H1 (cell line): Measurements from ENCODE around the gene ABCA13. TPM values are rescaled to one million over a fixed set of nuclear protein-coding genes. Genes with fewer than 3 reads are reported as not detected.

Source experiments
- CTCF ChIA-PET: fragments of 300-600 bp; sonication (Branson Sonifier 250); formaldehyde crosslinking; loops from one replicate; lab custom pipeline; 2021; ENCODE audit not compliant: partially characterized antibody; lab: Charles Lee
- POLR2A ChIA-PET: fragments of 300-600 bp; sonication (Branson Sonifier 250); formaldehyde crosslinking; loops from one replicate; lab custom pipeline; 2021; ENCODE audit warnings: inconsistent platforms; ENCODE audit not compliant: partially characterized antibody; lab: Charles Lee
- DNase-seq, 2 experiments: peaks; one replicate each; pipeline versions ENCODE4 v3.0.0 to v3.0.0-alpha.2; 2010 to 2022; ENCODE audit warnings: low spot score in 2 of 2, low read depth in 1 of 2, mixed read lengths in 1 of 2
- FAIRE-seq: peaks from 2 replicates; lab custom pipeline; 2011; peaks lifted over from hg19 to GRCh38; lab: Jason Lieb, UNC
- H2AFZ ChIP-seq: 2 replicates; pipeline ENCODE4 v1.8.1; 2012; ENCODE audit warnings: low read length, inconsistent platforms
- H2AK5ac ChIP-seq: 2 replicates; pipeline ENCODE4 v1.6.1; 2013; ENCODE audit warnings: low read depth, low read length
- H2BK120ac ChIP-seq: replicated peaks from 2 replicates; pipeline ENCODE3; 2013; ENCODE audit warnings: low read depth, low read length, inconsistent platforms
- H2BK12ac ChIP-seq: 2 replicates; pipeline ENCODE4 v1.6.1; 2013; ENCODE audit warnings: low read depth, low read length
- H2BK15ac ChIP-seq: 2 replicates; pipeline ENCODE4 v1.6.1; 2013; ENCODE audit warnings: low read length
- H2BK20ac ChIP-seq: 2 replicates; pipeline ENCODE4 v1.6.1; 2013; ENCODE audit warnings: low read length
- H2BK5ac ChIP-seq: 2 replicates; pipeline ENCODE4 v1.6.1; 2013; ENCODE audit warnings: low read depth, low read length
- H3K14ac ChIP-seq: 2 replicates; pipeline ENCODE4 v1.6.1; 2013; ENCODE audit warnings: inconsistent platforms; ENCODE audit not compliant: insufficient read length
- H3K18ac ChIP-seq: 2 replicates; pipeline ENCODE4 v1.6.1; 2013; ENCODE audit warnings: low read length; ENCODE audit errors: extremely low read depth
- H3K23ac ChIP-seq: 2 replicates; pipeline ENCODE4 v1.6.1; 2013; ENCODE audit warnings: inconsistent platforms; ENCODE audit not compliant: insufficient read length
- H3K23me2 ChIP-seq: 2 replicates; pipeline ENCODE4 v1.6.1; 2013; ENCODE audit warnings: low read depth, low read length
- H3K27ac ChIP-seq: 2 replicates; pipeline ENCODE4 v1.6.1; 2011; ENCODE audit warnings: low read depth, low read length, inconsistent platforms
- H3K27me3 ChIP-seq, 4 experiments: replicated peaks in 1 of 4; 1 replicate in 1 of 4; 2 replicates in 3 of 4; pipeline versions ENCODE4 v1.6.1 to v1.8.1; 2011 to 2013; ENCODE audit warnings: low read length in 3 of 4, mild to moderate bottlenecking in 3 of 4, inconsistent platforms in 2 of 4, mixed read lengths in 2 of 4, moderate library complexity in 1 of 4; ENCODE audit not compliant: control insufficient read depth in 3 of 4, insufficient read depth in 3 of 4; ENCODE audit errors: extremely low read depth in 1 of 4
- H3K36me3 ChIP-seq, 4 experiments: 2 replicates each; pipeline versions ENCODE4 v1.6.1 to v1.8.1; 2011 to 2013; ENCODE audit warnings: mild to moderate bottlenecking in 4 of 4, low read length in 3 of 4, moderate library complexity in 2 of 4, control low read depth in 1 of 4, inconsistent platforms in 1 of 4; ENCODE audit not compliant: insufficient read depth in 4 of 4, control insufficient read depth in 2 of 4
- H3K4ac ChIP-seq: replicated peaks from 2 replicates; pipeline ENCODE3; 2013; ENCODE audit warnings: low read length, low read depth, mixed read lengths, inconsistent platforms; ENCODE audit not compliant: insufficient read length
- H3K4me1 ChIP-seq, 4 experiments: replicated peaks in 1 of 4; 1 replicate in 1 of 4; 2 replicates in 3 of 4; pipeline versions ENCODE4 v1.6.1 to v1.8.1; 2011 to 2013; ENCODE audit warnings: low read length in 3 of 4, inconsistent platforms in 2 of 4, mixed read lengths in 1 of 4; ENCODE audit not compliant: insufficient read depth in 4 of 4, control insufficient read depth in 3 of 4
- H3K4me2 ChIP-seq, 2 experiments: 2 replicates each; pipeline versions ENCODE4 v1.6.1 to v1.8.1; 2011 to 2013; ENCODE audit warnings: low read depth in 2 of 2, low read length in 2 of 2, control low read depth in 1 of 2, inconsistent platforms in 1 of 2, mild to moderate bottlenecking in 1 of 2; ENCODE audit not compliant: insufficient read depth in 1 of 2
- H3K4me3 ChIP-seq, 4 experiments: fragments of 200-600, 300-600 bp in 1 of 4; sonication (generic), shearing (Covaris generic), sonication (Bioruptor Twin) in 1 of 4; 2 replicates each; pipeline versions ENCODE4 v1.5.1 to v1.8.1; 2011 to 2016; ENCODE audit warnings: low read length in 4 of 4, low read depth in 3 of 4, control low read depth in 2 of 4, inconsistent platforms in 2 of 4, mild to moderate bottlenecking in 2 of 4, mixed read lengths in 1 of 4, moderate library complexity in 1 of 4; ENCODE audit not compliant: insufficient read depth in 2 of 4; ENCODE audit errors: extremely low read depth in 1 of 4
- H3K56ac ChIP-seq: replicated peaks from 2 replicates; pipeline ENCODE3; 2013; ENCODE audit warnings: low read depth, mild to moderate bottlenecking, mixed read lengths, low read length, inconsistent platforms; ENCODE audit not compliant: insufficient read length
- H3K79me1 ChIP-seq: 2 replicates; pipeline ENCODE4 v1.6.1; 2013; ENCODE audit warnings: low read depth, low read length, control low read depth
- H3K79me2 ChIP-seq, 2 experiments: 2 replicates each; pipeline versions ENCODE4 v1.6.1 to v1.8.1; 2012 to 2013; ENCODE audit warnings: low read length in 2 of 2, mild to moderate bottlenecking in 2 of 2, inconsistent platforms in 1 of 2; ENCODE audit not compliant: insufficient read depth in 2 of 2, control insufficient read depth in 1 of 2
- H3K9ac ChIP-seq, 4 experiments: replicated peaks in 1 of 4; 1 replicate in 1 of 4; 2 replicates in 3 of 4; pipeline versions ENCODE4 v1.6.1 to v1.8.1; 2011 to 2013; ENCODE audit warnings: low read depth in 3 of 4, low read length in 3 of 4, control low read depth in 2 of 4, mild to moderate bottlenecking in 2 of 4, moderate library complexity in 2 of 4, inconsistent platforms in 1 of 4; ENCODE audit errors: extremely low read depth in 1 of 4
- H3K9me3 ChIP-seq, 2 experiments: 2 replicates each; pipeline versions ENCODE4 v1.6.1 to v1.8.1; 2012 to 2013; ENCODE audit warnings: mild to moderate bottlenecking in 2 of 2, moderate library complexity in 2 of 2, control low read depth in 1 of 2, inconsistent platforms in 1 of 2, low read depth in 1 of 2, low read length in 1 of 2, mixed read lengths in 1 of 2; ENCODE audit not compliant: insufficient read depth in 2 of 2
- H4K20me1 ChIP-seq, 2 experiments: replicated peaks in 1 of 2; 2 replicates each; pipeline versions ENCODE3 to v1.8.1; 2011 to 2013; ENCODE audit warnings: inconsistent platforms in 2 of 2, low read length in 2 of 2, mild to moderate bottlenecking in 1 of 2; ENCODE audit not compliant: insufficient read depth in 2 of 2, control insufficient read depth in 1 of 2
- H4K5ac ChIP-seq: 2 replicates; pipeline ENCODE4 v1.6.1; 2013; ENCODE audit warnings: low read length, low read depth, mixed read lengths, inconsistent platforms; ENCODE audit not compliant: insufficient read length
- H4K8ac ChIP-seq: 2 replicates; pipeline ENCODE4 v1.8.0; 2013; ENCODE audit warnings: mild to moderate bottlenecking, moderate library complexity, low read length, inconsistent platforms; ENCODE audit not compliant: insufficient read depth; ENCODE audit errors: extremely low read depth
- H4K91ac ChIP-seq: replicated peaks from 2 replicates; pipeline ENCODE3; 2013; ENCODE audit warnings: low read length, mixed read lengths, inconsistent platforms; ENCODE audit not compliant: insufficient read length
- ASH2L ChIP-seq: fragments of 200-600, 300-600 bp; sonication (generic); IDR thresholded peaks from one replicate; pipeline ENCODE4 v1.7.1; 2017; ENCODE audit warnings: low read length
- BACH1 ChIP-seq: IDR thresholded peaks from 2 replicates; pipeline ENCODE4 v1.6.1; 2012; ENCODE audit warnings: low read length, improper control_type of control experiment
- CHD2 ChIP-seq: IDR thresholded peaks from 2 replicates; pipeline ENCODE4 v1.6.1; 2012; ENCODE audit warnings: low read length, improper control_type of control experiment
- MAFK ChIP-seq: IDR thresholded peaks from 2 replicates; pipeline ENCODE4 v1.6.1; 2012; ENCODE audit warnings: low read depth, mild to moderate bottlenecking, improper control_type of control experiment, low read length
- MAX ChIP-seq: IDR thresholded peaks from 2 replicates; pipeline ENCODE4 v1.6.1; 2012; ENCODE audit warnings: inconsistent platforms
- PHF8 ChIP-seq: fragments of 200-600 bp; sonication (generic); conservative IDR thresholded peaks from 2 replicates; pipeline ENCODE4 v1.7.1; 2012; ENCODE audit warnings: low read depth, mild to moderate bottlenecking, inconsistent platforms, low read length, moderate library complexity
- RFX5 ChIP-seq: IDR thresholded peaks from 2 replicates; pipeline ENCODE4 v1.6.1; 2011; ENCODE audit warnings: low read depth, low read length, improper control_type of control experiment, borderline replicate concordance
- SP2 ChIP-seq: IDR thresholded peaks from 2 replicates; pipeline ENCODE4 v1.6.1; 2012; ENCODE audit warnings: mild to moderate bottlenecking, low read length, inconsistent platforms
- TAF7 ChIP-seq: optimal IDR thresholded peaks from 2 replicates; pipeline ENCODE3; 2011; ENCODE audit warnings: low read depth, mild to moderate bottlenecking, inconsistent platforms, low read length, moderate library complexity, borderline replicate concordance
- ZNF274 ChIP-seq: IDR thresholded peaks from 2 replicates; pipeline ENCODE4 v1.7.0; 2012; ENCODE audit warnings: low read length, borderline replicate concordance; ENCODE audit errors: extremely low read depth
- WGBS, 2 experiments: shearing (Covaris generic) in 1 of 2; methylation state at CpG; one replicate each; pipeline versions ENCODE4 v1.1.6 to v1.1.7; 2013 to 2015; ENCODE audit warnings: low lambda C conversion rate in 2 of 2, mixed read lengths in 2 of 2, inconsistent platforms in 1 of 2, low coverage in 1 of 2, missing lambda C conversion rate in 1 of 2; ENCODE audit not compliant: insufficient replicate concordance in 2 of 2, insufficient coverage in 1 of 2, insufficient read length in 1 of 2; ENCODE audit errors: extremely low coverage in 1 of 2, missing lambda C conversion rate in 1 of 2; 5-methylcytosine and 5-hydroxymethylcytosine counted together
- polyA plus RNA-seq, 7 experiments: library from polyadenylated mRNA; depleted of rRNA in 3 of 7; stranded (reverse) in 5 of 7; unstranded in 2 of 7; fragments of >200 nt in 5 of 7; fragments of 200-250 nt in 2 of 7; gene quantifications; 1 replicate in 5 of 7; 2 replicates in 1 of 7; 4 replicates in 1 of 7; pipeline versions ENCODE4 v1.2.1 to v1.2.3, GENCODE V29; 2011 to 2013; ENCODE audit warnings: missing spikeins in 2 of 7, mixed read lengths in 2 of 7
- total RNA-seq: library from RNA; stranded (reverse); fragmentation: NEBNext Ultra II Directional; extraction: Animal tissue kit (Norgen Biotek cat#: 25700); gene quantifications from 2 replicates; pipeline ENCODE4 v1.2.1, GENCODE V29; 2021

ABCA13 gene
- total and polyA plus RNA-seq, 2 of the 8 experiments (the other 6 are each of a cell fraction or from before 2014, with no cell fraction given): 0.07 to 0.09 TPM

GRCh38 chr7:48316768-48317167 is 145.5 kb downstream of the ABCA13 start:
- Histone ChIP-seq H3K4me1 (no peaks in the 10 kb centered on the region), H3K36me3 (no peaks in the 10 kb centered on the region), H2BK12ac (no peak overlapping the region), H3K79me1 (no peaks in the 10 kb centered on the region), H3K27me3 (no peaks in the 10 kb centered on the region), H2BK5ac (no peak overlapping the region), H3K9me3 (no peaks in the 10 kb centered on the region), H3K79me2 (no peaks in the 10 kb centered on the region), H2BK20ac (no peak overlapping the region), H3K18ac (no peak overlapping the region), H3K23ac (no peak overlapping the region), H3K23me2 (no peaks in the 10 kb centered on the region), H4K20me1 (no peaks in the 10 kb centered on the region), H4K5ac (no peak overlapping the region), H3K56ac (no peak overlapping the region), H3K4me2 (no peak overlapping the region), H4K91ac (no peak overlapping the region), H4K8ac (no peak overlapping the region), H2AFZ (no peak overlapping the region), H2BK15ac (no peak overlapping the region), H3K9ac (no peak overlapping the region), H2AK5ac (no peak overlapping the region), H3K14ac (no peak overlapping the region), H3K4ac (no peak overlapping the region), H3K4me3 (no peak overlapping the region), H3K27ac (no peak overlapping the region), H2BK120ac (no peak overlapping the region)
- ChIA-PET CTCF (interaction anchor here (1.5 kb wide), 1 partner anchor 18 kb away, joined by 4 read pairs; no protein-coding TSS in a partner anchor), POLR2A (no interaction called here)
- TF ChIP-seq ZNF274 (no peak), MAX (no peak), TAF7 (no peak), CHD2 (no peak), RFX5 (no peak), PHF8 (no peak), ASH2L (no peak), SP2 (no peak), MAFK (no peak), BACH1 (no peak)
- 92% methylated on average over 3 of the region's 3 CpGs; no CpG with 5 or more reads in 1 of the 2 experiments for WGBS, 2 experiments
- no peak for FAIRE-seq
- DNase-seq: no peak
